B cell (primary cell): ENCODE results near the gene TUFM. TPM values are rescaled to one million over a fixed set of nuclear protein-coding genes. Genes with fewer than 3 reads are reported as not detected.

Source experiments
- ATAC-seq: fragments of 200-7000 bp; cut with Tn5 transposase; one replicate; pipeline ENCODE4 v1.10.0; 2021; ENCODE audit warnings: low read depth, mild to moderate bottlenecking, moderate number of reproducible peaks, moderate library complexity
- CTCF ChIA-PET: fragments of 350-600 bp; sonication (Branson Sonifier 250); formaldehyde crosslinking; loops from one replicate; lab custom pipeline; 2021; ENCODE audit warnings: antibody characterized with exemption, inconsistent platforms; lab: Charles Lee
- POLR2A ChIA-PET: fragments of 350-600 bp; sonication (Branson Sonifier 250); formaldehyde crosslinking; loops from one replicate; lab custom pipeline; 2021; ENCODE audit warnings: antibody characterized with exemption; lab: Charles Lee
- DNase-seq: peaks from one replicate; pipeline ENCODE4 v3.0.0; 2013
- H2AFZ ChIP-seq: 2 replicates; pipeline ENCODE4 v1.6.1; 2012; ENCODE audit warnings: mild to moderate bottlenecking, low read depth, low read length; ENCODE audit not compliant: insufficient read depth, poor library complexity, severe bottlenecking
- H3K27ac ChIP-seq, 2 donors: 1 replicate in 1 of 2; 2 replicates in 1 of 2; pipeline ENCODE4 v1.5.1; 2012 to 2013; ENCODE audit warnings: low read length in 2 of 2, mild to moderate bottlenecking in 2 of 2, moderate library complexity in 1 of 2
- H3K27me3 ChIP-seq, 4 experiments: fragments of 200-600 bp in 1 of 4; sonication (generic) in 1 of 4; replicated peaks in 1 of 4; 1 replicate in 2 of 4; 2 replicates in 2 of 4; pipeline versions ENCODE4 v1.6.1 to v1.7.0; 2013 to 2016; ENCODE audit warnings: low read length in 3 of 4, mild to moderate bottlenecking in 2 of 4, mixed read lengths in 1 of 4, moderate library complexity in 1 of 4; ENCODE audit not compliant: insufficient read depth in 4 of 4, control insufficient read depth in 3 of 4; ENCODE audit errors: control extremely low read depth in 1 of 4
- H3K36me3 ChIP-seq, 2 experiments: replicated peaks in 1 of 2; 1 replicate in 1 of 2; 2 replicates in 1 of 2; pipeline versions ENCODE4 v1.6.1 to v1.7.1; 2013; ENCODE audit warnings: low read length in 1 of 2; ENCODE audit not compliant: insufficient read depth in 2 of 2, control insufficient read depth in 1 of 2; ENCODE audit errors: control extremely low read depth in 1 of 2, extremely low read depth in 1 of 2
- H3K4me1 ChIP-seq, 2 donors: fragments of 200-600 bp in 1 of 2; sonication (generic) in 1 of 2; 1 replicate in 1 of 2; 2 replicates in 1 of 2; pipeline versions ENCODE4 v1.5.1 to v1.6.1; 2013 to 2017; ENCODE audit warnings: low read length in 2 of 2; ENCODE audit not compliant: control insufficient read depth in 2 of 2, insufficient read depth in 2 of 2
- H3K4me2 ChIP-seq: replicated peaks from 2 replicates; pipeline ENCODE3; 2012; ENCODE audit warnings: mild to moderate bottlenecking, low read depth, low read length; ENCODE audit not compliant: poor library complexity, severe bottlenecking
- H3K4me3 ChIP-seq, 5 experiments: fragments of 200-600 bp in 1 of 5; sonication (generic) in 1 of 5; 1 replicate in 3 of 5; 2 replicates in 2 of 5; pipeline versions ENCODE4 v1.5.1 to v1.7.0; 2011 to 2016; ENCODE audit warnings: low read length in 4 of 5, mild to moderate bottlenecking in 4 of 5, low read depth in 2 of 5, control low read depth in 1 of 5, moderate library complexity in 1 of 5; ENCODE audit not compliant: insufficient read depth in 1 of 5; ENCODE audit errors: control extremely low read depth in 1 of 5, extremely low read depth in 1 of 5
- H3K79me2 ChIP-seq: fragments of 200-600 bp; sonication (generic); one replicate; pipeline ENCODE4 v1.6.0; 2016; ENCODE audit warnings: low read length; ENCODE audit not compliant: control insufficient read depth, insufficient read depth
- H3K9ac ChIP-seq: fragments of 200-600 bp; sonication (generic); 2 replicates; pipeline ENCODE4 v1.6.1; 2017; ENCODE audit warnings: mild to moderate bottlenecking, low read length, moderate library complexity
- H3K9me3 ChIP-seq, 3 donors: one replicate each; pipeline versions ENCODE4 v1.6.1 to v1.7.1; 2013; ENCODE audit warnings: low read length in 2 of 3; ENCODE audit not compliant: control insufficient read depth in 2 of 3, insufficient read depth in 1 of 3; ENCODE audit errors: control extremely low read depth in 1 of 3
- H4K20me1 ChIP-seq: 2 replicates; pipeline ENCODE4 v1.6.0; 2012; ENCODE audit warnings: mild to moderate bottlenecking, low read length; ENCODE audit not compliant: insufficient read depth, control insufficient read depth, poor library complexity, severe bottlenecking
- H3K27ac Mint-ChIP-seq: one replicate; pipeline ENCODE4 v1.8.0; 2021; ENCODE audit warnings: mixed read lengths
- H3K27me3 Mint-ChIP-seq: one replicate; pipeline ENCODE4 v1.8.0; 2021; ENCODE audit warnings: mixed read lengths
- H3K4me1 Mint-ChIP-seq: one replicate; pipeline ENCODE4 v1.8.0; 2021; ENCODE audit warnings: mixed read lengths
- H3K4me3 Mint-ChIP-seq: one replicate; pipeline ENCODE4 v1.8.0; 2021; ENCODE audit warnings: mixed read lengths
- H3K9me3 Mint-ChIP-seq: one replicate; pipeline ENCODE4 v1.8.0; 2022; ENCODE audit warnings: mixed read lengths; ENCODE audit not compliant: insufficient read depth
- CTCF ChIP-seq: fragments of 200-600 bp; IDR thresholded peaks from one replicate; pipeline ENCODE4 v1.8.0; 2022; ENCODE audit warnings: antibody characterized with exemption, mild to moderate bottlenecking
- EZH2 ChIP-seq: IDR thresholded peaks from 2 replicates; pipeline ENCODE4 v1.6.1; 2012; ENCODE audit warnings: borderline replicate concordance, low read depth, mild to moderate bottlenecking, moderate library complexity, low read length; ENCODE audit not compliant: insufficient read depth, poor library complexity, severe bottlenecking
- WGBS: methylation state at CpG from one replicate; pipeline ENCODE4 v1.1.5; 2013; ENCODE audit warnings: missing lambda C conversion rate; ENCODE audit not compliant: insufficient coverage; 5-methylcytosine and 5-hydroxymethylcytosine counted together
- intact Hi-C: fragments of 100-400 bp; cut with micrococcal nuclease; formaldehyde crosslinking; loops from one replicate; pipeline ENCODE4 v1.10.0; 2022
- polyA plus RNA-seq: library from polyadenylated mRNA; depleted of rRNA; stranded (reverse); fragments of >200 nt; gene quantifications from 2 replicates; pipeline ENCODE4 v1.2.3, GENCODE V29; 2012
- total RNA-seq, 2 donors: library from RNA; stranded (reverse); fragments of 120-200 nt in 1 of 2; gene quantifications; 1 replicate in 1 of 2; 2 replicates in 1 of 2; pipeline versions ENCODE4 v1.2.3 to v1.2.4, GENCODE V29; 2013 to 2022

TUFM gene
- total and polyA plus RNA-seq, 2 donors (not counting 1 experiment from before 2014, with no cell fraction given), result 126 to 129 TPM

- no peak for TF ChIP-seq EZH2
- TF ChIP-seq CTCF, result no peak
- Histone ChIP-seq H2AFZ (no peak overlapping the region), H4K20me1 (peaks cover 28% of the 10 kb centered on the region), H3K9me3 (no peaks in the 10 kb centered on the region), H3K79me2 (peaks cover 4% of the 10 kb centered on the region), H3K27ac (peak overlapping the region in 1 of 2 donors; percentile 82), H3K9ac (no peak overlapping the region), H3K4me2 (peak overlapping the region; percentile 81), H3K36me3 (peaks cover 2 to 24% of the 10 kb centered on the region in 2 experiments), H3K4me3 (no peak overlapping the region), H3K27me3 (no peaks in the 10 kb centered on the region), H3K4me1 (peaks cover 5 to 25% of the 10 kb centered on the region in 2 donors)
- POLR2A ChIA-PET, result interaction anchor here (1.1 to 5.1 kb wide), 5 partner anchors 12 to 85 kb away, joined by 3 to 56 read pairs (median 14); partner anchors contain the start of genes NFATC2IP, RABEP2 and TUFM
- ATAC-seq (no peak), DNase-seq (no peak)
- H3K4me1 Mint-ChIP-seq, result peaks cover 28% of the 10 kb centered on the region
- H3K4me3 Mint-ChIP-seq, result peak overlapping the region; percentile 100
- no peak overlapping the region for H3K27ac Mint-ChIP-seq
- intact Hi-C loops, result no loop called here
- no peaks in the 10 kb centered on the region for H3K27me3 Mint-ChIP-seq
- no peaks in the 10 kb centered on the region for H3K9me3 Mint-ChIP-seq
- CTCF ChIA-PET, result interaction anchor here (1.0 to 5.1 kb wide), 4 partner anchors 9 to 81 kb away, joined by 3 to 70 read pairs (median 28); partner anchors contain the start of gene TUFM
- 97% methylated on average over 12 of the region's 12 CpGs for WGBS
These were observed 19.0 kb upstream of the TUFM start for GRCh38 chr16:28865001-28865688.
